Measurements from ENCODE around the gene SPRED2.

- TF ChIP-seq REST (IDR thresholded peaks at IDR 0.05; ENCODE audit: insufficient replicate concordance, low read depth), result no peak
- no peak for TF ChIP-seq CTCF (IDR thresholded peaks at IDR 0.05; ENCODE audit: insufficient read depth, low read length)
- TF ChIP-seq SPI1 (IDR thresholded peaks at IDR 0.05; ENCODE audit: borderline replicate concordance, low read depth), result no peak
Observed at GRCh38 chr2:65392609-65393008, 39.8 kb downstream of the SPRED2 start.
